K562 treated with DMSO at 1 percent for 12 hours (cell line): Measurements from ENCODE around the gene ST14. TPM values are rescaled to one million over a fixed set of nuclear protein-coding genes. Genes with fewer than 3 reads are reported as not detected.

Experiments
- total RNA-seq: library from RNA; unstranded; fragments of 300-600 nt; gene quantifications from 2 replicates; pipeline ENCODE4 v1.2.3, GENCODE V29; 2022; ENCODE audit not compliant: insufficient read depth

ST14 gene
- total RNA-seq: 0.22 TPM in 1 of 2 replicates, not detected in the other

DNA sequence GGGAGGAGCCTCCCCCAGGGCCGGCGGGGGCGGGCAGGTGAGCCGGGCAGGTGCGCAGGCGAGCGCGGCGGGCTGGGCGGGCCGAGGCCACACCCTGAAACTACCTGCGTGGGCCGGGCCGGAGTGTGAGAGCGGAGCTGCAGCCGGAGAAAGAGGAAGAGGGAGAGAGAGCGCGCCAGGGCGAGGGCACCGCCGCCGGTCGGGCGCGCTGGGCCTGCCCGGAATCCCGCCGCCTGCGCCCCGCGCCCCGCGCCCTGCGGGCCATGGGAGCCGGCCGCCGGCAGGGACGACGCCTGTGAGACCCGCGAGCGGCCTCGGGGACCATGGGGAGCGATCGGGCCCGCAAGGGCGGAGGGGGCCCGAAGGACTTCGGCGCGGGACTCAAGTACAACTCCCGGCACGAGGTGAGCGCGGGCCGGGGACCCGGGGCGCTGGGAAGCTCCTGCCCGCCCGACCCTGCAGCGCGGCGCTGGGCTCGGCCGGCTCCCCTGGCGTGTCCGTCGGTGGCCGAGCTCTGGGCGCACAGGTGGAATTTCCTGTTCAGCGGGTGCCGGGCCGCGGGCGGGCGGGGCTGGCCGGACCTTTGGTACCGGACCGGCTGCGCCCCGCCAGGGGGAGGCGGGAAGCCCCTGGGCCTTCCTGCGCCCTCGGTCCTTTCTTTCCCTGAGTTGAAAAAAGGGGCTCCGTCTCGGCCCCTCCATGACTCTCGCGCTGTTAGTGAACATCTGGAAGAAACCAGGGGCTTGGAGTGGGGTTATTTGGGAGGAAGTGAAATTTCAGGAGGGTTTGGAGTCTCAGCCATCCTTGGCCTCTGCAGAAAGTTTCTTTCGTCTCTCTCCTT lies at the start of gene ST14:
ST14 (plus strand) TSS at position 126 of the 841 bp plus-strand sequence; CDS start at position 324, 198 bp downstream.

Other genes starting within 250 kb of the ST14 start
- 0.64 and 4.6 TPM in 2 replicates for gene PRDM10, start 156.9 kb upstream of the ST14 start, total RNA-seq
- gene APLP2, start 89.9 kb upstream of the ST14 start, total RNA-seq: 93.9 and 230 TPM in 2 replicates
- gene ZBTB44, start 155.1 kb downstream of the ST14 start, total RNA-seq: 5.5 and 21.9 TPM in 2 replicates